ENCODE results near the gene ABHD12. TPM values are rescaled to one million over a fixed set of nuclear protein-coding genes. Genes with fewer than 3 reads are reported as not detected.

Gene ABHD12
- total and polyA plus RNA-seq, 10 of the 15 experiments (the other 5 are each of a cell fraction or from before 2014, with no cell fraction given): 1.5 to 61.8 (median 26.7) TPM

DNA sequence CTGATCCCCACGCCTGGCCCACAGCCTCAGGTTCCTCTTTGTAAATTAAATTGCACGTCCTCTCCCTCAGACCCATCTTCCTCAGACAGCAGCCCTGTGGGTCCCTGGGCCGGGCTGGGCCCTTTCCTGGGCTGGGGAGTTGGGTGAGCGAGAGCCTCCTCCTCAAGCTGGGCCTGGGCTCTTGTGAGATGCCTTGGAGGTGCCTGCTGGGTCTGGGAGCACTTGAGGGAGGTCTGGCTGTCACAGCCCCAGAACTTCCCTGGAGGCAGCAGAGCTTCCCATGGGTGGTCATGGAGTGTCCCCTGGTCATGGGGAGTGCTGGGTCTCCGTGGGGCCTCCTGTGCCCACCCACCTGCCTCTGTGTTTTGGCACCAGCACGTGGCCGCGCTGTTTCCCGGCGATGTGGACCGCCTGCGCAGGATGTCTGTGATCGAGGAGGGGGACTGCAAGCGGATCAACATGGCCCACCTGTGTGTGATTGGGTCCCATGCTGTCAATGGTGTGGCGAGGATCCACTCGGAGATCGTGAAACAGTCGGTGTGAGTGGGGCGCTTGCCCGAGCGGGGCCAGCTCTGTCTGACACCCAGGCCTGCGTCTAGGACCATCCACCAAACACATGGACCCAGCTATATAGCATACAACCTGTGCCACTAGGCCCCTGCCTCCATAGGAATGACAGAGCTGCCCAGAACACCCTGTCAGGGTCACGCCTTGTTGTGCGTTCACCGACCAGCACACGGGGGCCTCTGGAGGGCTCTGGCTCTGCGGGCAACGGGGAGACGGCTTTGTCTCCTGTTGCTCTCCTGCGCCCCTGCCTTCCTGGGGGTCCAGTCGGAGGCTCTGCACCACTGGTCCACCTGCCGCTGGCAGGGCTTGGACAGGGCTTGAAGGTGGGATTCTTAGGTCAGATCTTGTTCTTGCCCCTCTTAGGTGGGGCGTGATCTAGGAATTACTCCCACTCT, 109.8 kb downstream of the ABHD12 start:
- ChIA-PET SMC1A (ENCODE audit: uncharacterized antibody, unreplicated experiment) (interaction anchor here (0.6 to 1.6 kb wide), 4 partner anchors 29 to 118 kb away, joined by 3 to 9 read pairs (median 3); no protein-coding TSS in a partner anchor), POLR2A (no interaction called here), CTCF (interaction anchor here (1.2 to 1.9 kb wide), 2 partner anchors 33 to 118 kb away, joined by 4 to 11 read pairs; partner anchors contain the start of gene PYGB), RAD21 (ENCODE audit: unreplicated experiment) (interaction anchor here (0.6 to 1.5 kb wide), 5 partner anchors 16 to 142 kb away, joined by 3 to 6 read pairs (median 3); partner anchors contain the start of gene ABHD12)
- no peaks in the 10 kb centered on the region for H4K20me1 ChIP-seq (ENCODE audit: control insufficient read depth, insufficient read depth)
- H2AFZ ChIP-seq (ENCODE audit: control insufficient read depth, low read depth, low read length): no peak overlapping the region
- no peaks in the 10 kb centered on the region for H3K79me2 ChIP-seq (ENCODE audit: control insufficient read depth, insufficient read depth, low read length)
- intact Hi-C loops (cut with micrococcal nuclease; ENCODE audit: unreplicated experiment): no loop called here
- no peaks in the 10 kb centered on the region for H3K27me3 ChIP-seq (replicated peaks in 1 of 2; ENCODE audit: control insufficient read depth in 2 of 2, insufficient read depth in 2 of 2, low read length in 1 of 2)
- H3K9me3 ChIP-seq (replicated peaks; ENCODE audit: control insufficient read depth, insufficient read depth, low read length): no peaks in the 10 kb centered on the region
- no peak for DNase-seq (ENCODE audit: low read depth, low spot score)
- 95% methylated on average over 33 of the region's 33 CpGs for WGBS (ENCODE audit: insufficient coverage, insufficient replicate concordance, low lambda C conversion rate, missing lambda C conversion rate)
- in situ Hi-C loops (cut with MboI): no loop called here
- H3K4me3 ChIP-seq: no peak overlapping the region
- H3K4me1 ChIP-seq (ENCODE audit: control insufficient read depth, insufficient read depth, low read length): peaks cover 26% of the 10 kb centered on the region
- peak overlapping the region; percentile 50 for H3K27ac ChIP-seq (ENCODE audit: control insufficient read depth, insufficient read depth)
- peaks cover 10 to 40% of the 10 kb centered on the region in 2 experiments; a peak in 3 of 4 replicates for H3K36me3 ChIP-seq (ENCODE audit: control insufficient read depth in 2 of 2, insufficient read depth in 2 of 2, low read length in 1 of 2)
- TF ChIP-seq IKZF2 (IDR thresholded peaks at IDR 0.05) (no peak), RBBP5 (conservative IDR thresholded peaks at IDR 0.05) (no peak), BCL11A (IDR thresholded peaks at IDR 0.05; ENCODE audit: low read depth, low read length) (no peak), LARP7 (IDR thresholded peaks at IDR 0.05) (no peak), RCOR1 (conservative IDR thresholded peaks at IDR 0.05; ENCODE audit: low read depth, low read length) (no peak)
- TF ChIP-seq, protein P1, sequence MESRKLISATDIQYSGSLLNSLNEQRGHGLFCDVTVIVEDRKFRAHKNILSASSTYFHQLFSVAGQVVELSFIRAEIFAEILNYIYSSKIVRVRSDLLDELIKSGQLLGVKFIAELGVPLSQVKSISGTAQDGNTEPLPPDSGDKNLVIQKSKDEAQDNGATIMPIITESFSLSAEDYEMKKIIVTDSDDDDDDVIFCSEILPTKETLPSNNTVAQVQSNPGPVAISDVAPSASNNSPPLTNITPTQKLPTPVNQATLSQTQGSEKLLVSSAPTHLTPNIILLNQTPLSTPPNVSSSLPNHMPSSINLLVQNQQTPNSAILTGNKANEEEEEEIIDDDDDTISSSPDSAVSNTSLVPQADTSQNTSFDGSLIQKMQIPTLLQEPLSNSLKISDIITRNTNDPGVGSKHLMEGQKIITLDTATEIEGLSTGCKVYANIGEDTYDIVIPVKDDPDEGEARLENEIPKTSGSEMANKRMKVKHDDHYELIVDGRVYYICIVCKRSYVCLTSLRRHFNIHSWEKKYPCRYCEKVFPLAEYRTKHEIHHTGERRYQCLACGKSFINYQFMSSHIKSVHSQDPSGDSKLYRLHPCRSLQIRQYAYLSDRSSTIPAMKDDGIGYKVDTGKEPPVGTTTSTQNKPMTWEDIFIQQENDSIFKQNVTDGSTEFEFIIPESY (IDR thresholded peaks at IDR 0.05): no peak
- TF ChIP-seq, protein P2, sequence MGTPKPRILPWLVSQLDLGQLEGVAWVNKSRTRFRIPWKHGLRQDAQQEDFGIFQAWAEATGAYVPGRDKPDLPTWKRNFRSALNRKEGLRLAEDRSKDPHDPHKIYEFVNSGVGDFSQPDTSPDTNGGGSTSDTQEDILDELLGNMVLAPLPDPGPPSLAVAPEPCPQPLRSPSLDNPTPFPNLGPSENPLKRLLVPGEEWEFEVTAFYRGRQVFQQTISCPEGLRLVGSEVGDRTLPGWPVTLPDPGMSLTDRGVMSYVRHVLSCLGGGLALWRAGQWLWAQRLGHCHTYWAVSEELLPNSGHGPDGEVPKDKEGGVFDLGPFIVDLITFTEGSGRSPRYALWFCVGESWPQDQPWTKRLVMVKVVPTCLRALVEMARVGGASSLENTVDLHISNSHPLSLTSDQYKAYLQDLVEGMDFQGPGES (IDR thresholded peaks at IDR 0.05): no peak
- TF ChIP-seq, protein P3, sequence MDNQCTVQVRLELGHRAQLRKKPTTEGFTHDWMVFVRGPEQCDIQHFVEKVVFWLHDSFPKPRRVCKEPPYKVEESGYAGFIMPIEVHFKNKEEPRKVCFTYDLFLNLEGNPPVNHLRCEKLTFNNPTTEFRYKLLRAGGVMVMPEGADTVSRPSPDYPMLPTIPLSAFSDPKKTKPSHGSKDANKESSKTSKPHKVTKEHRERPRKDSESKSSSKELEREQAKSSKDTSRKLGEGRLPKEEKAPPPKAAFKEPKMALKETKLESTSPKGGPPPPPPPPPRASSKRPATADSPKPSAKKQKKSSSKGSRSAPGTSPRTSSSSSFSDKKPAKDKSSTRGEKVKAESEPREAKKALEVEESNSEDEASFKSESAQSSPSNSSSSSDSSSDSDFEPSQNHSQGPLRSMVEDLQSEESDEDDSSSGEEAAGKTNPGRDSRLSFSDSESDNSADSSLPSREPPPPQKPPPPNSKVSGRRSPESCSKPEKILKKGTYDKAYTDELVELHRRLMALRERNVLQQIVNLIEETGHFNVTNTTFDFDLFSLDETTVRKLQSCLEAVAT (IDR thresholded peaks at IDR 0.05): 0 out of 2 replicates have a peak, but pooled peaks have one; percentile 17
- H3K4me2 ChIP-seq (ENCODE audit: control insufficient read depth, insufficient read depth): peak overlapping the region; percentile 84
- H3K9ac ChIP-seq (ENCODE audit: control insufficient read depth, insufficient read depth, low read length): no peak overlapping the region
- FAIRE-seq: no peak
- no TSS peak for BruUV-seq (replicated peaks)
- ATAC-seq: peak; percentile 7
